Upper lobe of right lung (tissue), 1 donor: ENCODE results near the gene OPTN. TPM values are rescaled to one million over a fixed set of nuclear protein-coding genes. Genes with fewer than 3 reads are reported as not detected.
"Not testable (repeated sequence)": the region's sequence is repeated elsewhere in the genome, so short reads cannot be mapped to it uniquely, and the experiment has no call there.

ENCODE experiments used
- ATAC-seq: fragments of 200-7000 bp; cut with Tn5 transposase; one replicate; pipeline ENCODE4 v1.9.1; 2020; ENCODE audit warnings: mild to moderate bottlenecking, moderate library complexity
- DNase-seq: peaks from one replicate; pipeline ENCODE4 v3.0.0-alpha.2; 2020
- H3K27ac ChIP-seq: fragments of 200-600 bp; one replicate; pipeline ENCODE4 v1.8.0; 2022
- H3K27me3 ChIP-seq: fragments of 200-600 bp; one replicate; pipeline ENCODE4 v1.8.0; 2022; ENCODE audit warnings: mild to moderate bottlenecking
- H3K36me3 ChIP-seq: fragments of 200-600 bp; one replicate; pipeline ENCODE4 v1.8.0; 2022
- H3K4me1 ChIP-seq: fragments of 200-600 bp; one replicate; pipeline ENCODE4 v1.8.0; 2022
- H3K4me3 ChIP-seq: fragments of 200-600 bp; one replicate; pipeline ENCODE4 v1.8.0; 2022; ENCODE audit warnings: mild to moderate bottlenecking
- H3K9me3 ChIP-seq: fragments of 200-600 bp; one replicate; pipeline ENCODE4 v1.8.0; 2022
- CTCF ChIP-seq: fragments of 200-600 bp; IDR thresholded peaks from one replicate; pipeline ENCODE4 v1.8.0; 2022; ENCODE audit warnings: antibody characterized with exemption
- intact Hi-C: fragments of 100-400 bp; cut with DNase I; formaldehyde crosslinking; loops from one replicate; pipeline ENCODE4 v1.11.0; 2022
- total RNA-seq: library from RNA; stranded (reverse); fragmentation: NEBNext Ultra II Directional; extraction: Animal tissue kit (Norgen Biotek cat#: 25700); gene quantifications from one replicate; pipeline ENCODE4 v1.2.1, GENCODE V29; 2021
- donor health status: DM: no; HTN: yes; CAD: no; lungs with severe emphysema.

Gene OPTN
- total RNA-seq, 1 donor from 2014 or later = 61.5 TPM

DNA sequence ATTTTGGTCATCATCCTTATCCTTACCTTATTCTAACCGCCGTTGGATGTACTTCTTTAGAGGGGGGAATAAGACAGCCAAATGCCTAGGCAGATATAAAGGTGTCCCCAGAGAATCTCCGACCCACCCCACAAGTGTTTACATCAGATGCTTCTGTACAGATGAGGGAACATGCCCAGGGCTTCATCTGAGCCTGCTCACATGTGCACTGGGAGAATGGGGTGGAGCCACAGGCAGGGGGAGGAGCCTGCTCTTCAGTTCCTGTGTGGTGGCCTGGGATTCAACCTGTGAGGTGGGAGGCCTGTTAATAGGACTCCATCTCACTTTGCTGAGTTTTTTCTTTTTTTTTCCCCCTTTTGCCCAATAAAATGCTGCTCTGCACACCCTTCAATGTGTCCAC is 27.6 kb upstream of the OPTN start:
- Histone ChIP-seq H3K4me1 (no peaks in the 10 kb centered on the region), H3K36me3 (no peaks in the 10 kb centered on the region), H3K27me3 (peaks cover 13% of the 10 kb centered on the region), H3K27ac (no peak overlapping the region), H3K4me3 (no peak overlapping the region), H3K9me3 (no peaks in the 10 kb centered on the region)
- intact Hi-C loops = loop anchor here (5.0 kb wide), 1 partner anchor 810 kb away; no protein-coding TSS in a partner anchor
- no peak for TF ChIP-seq CTCF
- ATAC-seq = no peak
- no peak for DNase-seq

DNA sequence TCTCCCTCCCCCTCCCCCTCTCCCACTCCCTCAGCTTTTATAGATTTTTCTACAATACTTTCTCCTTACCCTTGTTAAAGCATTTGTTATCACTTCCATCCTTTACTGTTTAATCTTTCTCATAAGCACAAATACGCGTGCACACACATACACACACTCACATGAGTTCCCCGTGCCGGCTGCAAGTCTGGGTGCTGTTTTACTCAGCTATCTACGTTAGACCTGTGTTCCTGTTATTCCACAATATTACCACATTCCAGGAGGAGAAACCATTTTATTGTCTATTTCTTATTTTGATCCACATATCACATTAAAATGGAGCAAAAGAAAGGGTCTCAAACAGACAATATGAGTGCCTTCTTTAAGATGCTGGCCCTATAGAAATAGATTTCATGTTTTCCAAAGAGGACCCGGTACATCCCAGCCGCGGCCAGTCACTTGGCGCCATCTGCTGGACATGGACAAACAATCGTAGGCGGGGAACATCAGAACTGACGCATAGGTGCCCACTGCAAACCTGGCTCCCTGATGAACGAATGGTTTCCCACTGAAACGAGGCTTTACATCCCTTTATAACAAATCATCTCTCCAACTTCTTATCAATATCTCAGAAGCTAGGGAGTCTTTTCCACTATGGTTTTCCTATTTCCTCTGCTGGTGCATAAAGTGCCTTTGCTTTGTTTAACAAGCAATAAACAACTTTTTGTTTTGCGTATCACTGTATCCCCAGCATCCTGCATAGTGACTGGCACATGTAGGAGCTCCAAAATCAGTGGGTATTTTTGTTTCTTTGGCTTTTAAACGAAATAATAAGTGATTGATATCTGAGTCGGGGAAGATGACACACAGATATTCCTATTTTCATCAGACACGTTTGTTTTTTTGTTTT is 25.2 kb upstream of the OPTN start:
- H3K27ac ChIP-seq = no peak overlapping the region
- ATAC-seq (peak; percentile 90), DNase-seq (peak; percentile 77)
- H3K4me1 ChIP-seq = no peaks in the 10 kb centered on the region
- H3K9me3 ChIP-seq = peaks cover 11% of the 10 kb centered on the region
- peaks cover 13% of the 10 kb centered on the region for H3K27me3 ChIP-seq
- TF ChIP-seq CTCF = peak; percentile 86
- no peak overlapping the region for H3K4me3 ChIP-seq
- no peaks in the 10 kb centered on the region for H3K36me3 ChIP-seq
- intact Hi-C loops = loop anchor here (5.0 kb wide), 1 partner anchor 813 kb away; no protein-coding TSS in a partner anchor

GRCh38 chr10:13078912-13079775 is 20.8 kb upstream of the OPTN start:
- Histone ChIP-seq H3K4me3 (no peak overlapping the region), H3K27ac (no peak overlapping the region), H3K27me3 (peaks cover 13% of the 10 kb centered on the region), H3K36me3 (no peaks in the 10 kb centered on the region), H3K9me3 (peaks cover 34% of the 10 kb centered on the region), H3K4me1 (no peaks in the 10 kb centered on the region)
- TF ChIP-seq CTCF = no peak
- intact Hi-C loops = no loop called here
- ATAC-seq (no peak), DNase-seq (no peak)

DNA sequence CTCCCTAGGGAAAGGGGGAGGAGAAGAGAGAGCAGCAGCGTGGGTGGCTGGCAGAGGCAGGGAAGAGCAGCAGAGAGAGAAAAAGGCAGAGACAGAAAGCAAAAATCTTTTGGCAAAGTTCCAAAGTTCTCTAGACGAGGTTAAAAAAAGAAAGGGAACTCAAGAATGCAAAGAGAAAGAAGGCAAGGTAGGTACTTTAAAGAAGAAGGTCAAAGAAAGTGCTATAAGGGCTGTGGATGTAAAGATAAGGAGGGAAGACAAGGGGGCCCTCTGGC is 20.2 kb upstream of the OPTN start:
- Histone ChIP-seq H3K4me1 (no peaks in the 10 kb centered on the region), H3K36me3 (no peaks in the 10 kb centered on the region), H3K27me3 (peaks cover 13% of the 10 kb centered on the region), H3K27ac (no peak overlapping the region), H3K9me3 (peaks cover 39% of the 10 kb centered on the region), H3K4me3 (no peak overlapping the region)
- DNase-seq (no peak), ATAC-seq (no peak)
- TF ChIP-seq CTCF = no peak
- intact Hi-C loops = no loop called here

GRCh38 chr10:13080643-13081042 is 19.3 kb upstream of the OPTN start:
- Histone ChIP-seq H3K4me3 (no peak overlapping the region), H3K9me3 (peaks cover 39% of the 10 kb centered on the region), H3K27me3 (peaks cover 6% of the 10 kb centered on the region), H3K36me3 (no peaks in the 10 kb centered on the region), H3K4me1 (no peaks in the 10 kb centered on the region), H3K27ac (no peak overlapping the region)
- ATAC-seq = peak; percentile 37
- DNase-seq = no peak
- TF ChIP-seq CTCF = no peak
- intact Hi-C loops = no loop called here

DNA sequence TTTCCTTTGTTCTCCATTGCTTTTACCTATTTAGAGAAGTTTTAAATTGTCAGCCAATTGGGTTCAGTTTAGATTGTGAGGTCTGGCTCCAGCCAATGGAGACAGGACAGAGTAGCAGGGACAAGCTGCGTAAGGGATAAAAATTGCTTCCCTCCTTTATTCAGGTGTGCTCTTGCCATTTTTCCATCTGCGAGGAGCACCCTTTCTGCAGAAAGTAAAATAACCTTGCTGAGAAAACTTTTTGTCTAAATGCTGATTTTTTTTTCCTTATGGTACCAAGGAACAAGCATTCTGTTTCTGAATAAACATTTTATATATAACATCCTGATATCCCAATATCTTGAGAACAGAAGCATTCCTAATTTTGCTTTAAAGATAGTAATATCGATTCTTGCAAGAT is 16.3 kb upstream of the OPTN start:
- not testable (repeated sequence) for H3K27me3 ChIP-seq

More for the DNA sequence above, 16.3 kb upstream of the OPTN start:
- H3K4me1 ChIP-seq, H3K4me3 ChIP-seq, intact Hi-C loops, H3K36me3 ChIP-seq, DNase-seq, H3K27ac ChIP-seq, ATAC-seq: not testable (repeated sequence)
- H3K9me3 ChIP-seq = peaks cover 39% of the 10 kb centered on the region
